ENCODE results near the gene ISM1. TPM values are rescaled to one million over a fixed set of nuclear protein-coding genes. Genes with fewer than 3 reads are reported as not detected.
A peak's percentile ranks its signal among the peaks of the same experiment; 100 is the strongest.

ISM1 gene
- total and polyA plus RNA-seq, 2 of the 13 experiments (the other 11 are each of a cell fraction or from before 2014, with no cell fraction given): 0.40 to 1.4 TPM

DNA sequence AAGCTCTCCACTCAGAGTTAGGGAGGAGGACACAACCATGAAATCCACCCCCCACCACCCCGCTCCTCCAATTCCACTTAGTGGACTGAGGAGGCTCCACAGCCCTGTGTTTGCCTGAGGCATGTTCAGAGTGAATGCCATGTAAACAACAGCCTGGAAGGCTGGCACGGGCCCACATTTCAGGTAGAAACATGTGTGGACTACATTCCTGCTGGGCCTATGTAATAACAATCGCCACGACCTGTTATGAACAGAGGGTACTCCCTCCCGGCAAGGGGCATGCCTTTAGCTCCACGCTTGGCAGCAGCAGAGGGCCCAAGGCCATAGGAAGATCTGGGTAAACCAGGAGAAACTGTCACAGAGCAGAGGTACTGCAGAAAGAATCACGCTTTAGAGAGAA lies 65.5 kb downstream of the ISM1 start (continued):
- TF ChIP-seq ZNF766 (CRISPR knock-in tag; IDR thresholded peaks at IDR 0.05; ENCODE audit: borderline replicate concordance): no peak

DNA sequence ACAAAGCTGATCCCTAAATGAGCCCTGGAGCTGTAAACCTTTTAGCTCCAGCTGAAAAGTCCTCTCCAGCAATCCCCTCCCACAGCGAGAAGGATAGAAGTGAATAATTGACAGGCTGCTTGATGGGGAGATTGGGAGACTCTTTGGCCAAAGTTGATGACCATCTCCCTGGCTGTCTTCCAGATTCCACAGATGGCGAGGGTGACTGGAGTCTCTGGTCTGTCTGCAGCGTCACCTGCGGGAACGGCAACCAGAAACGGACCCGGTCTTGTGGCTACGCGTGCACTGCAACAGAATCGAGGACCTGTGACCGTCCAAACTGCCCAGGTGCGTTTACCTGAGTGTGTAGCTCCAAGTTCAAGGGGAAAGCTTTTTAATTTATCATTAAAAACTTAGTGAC lies 67.3 kb downstream of the ISM1 start:
- Histone ChIP-seq H4K20me1 (ENCODE audit: insufficient read depth, low read length) (no peaks in the 10 kb centered on the region), H3K79me2 (ENCODE audit: insufficient read depth, low read length) (no peaks in the 10 kb centered on the region), H3K4me3 (replicated peaks in 1 of 3; ENCODE audit: insufficient read depth in 1 of 3, low read depth in 2 of 3, low read length in 3 of 3) (no peak overlapping the region), H3K27me3 (ENCODE audit: control insufficient read depth in 1 of 2, insufficient read depth in 2 of 2, low read length in 2 of 2) (no peaks in the 10 kb centered on the region), H3K27ac (ENCODE audit: extremely low read length, insufficient read depth, low read length) (no peak overlapping the region), H3K9me3 (ENCODE audit: low read length) (no peaks in the 10 kb centered on the region), H3K4me2 (ENCODE audit: low read depth, low read length) (no peak overlapping the region), H3K36me3 (replicated peaks in 1 of 2; ENCODE audit: control insufficient read depth in 1 of 2, insufficient read depth in 2 of 2, low read length in 2 of 2) (no peaks in the 10 kb centered on the region), H3K4me1 (ENCODE audit: insufficient read depth, low read length) (peaks cover 21% of the 10 kb centered on the region), H3K9ac (ENCODE audit: insufficient read depth, low read depth, low read length) (no peak overlapping the region), H2AFZ (ENCODE audit: low read length) (no peak overlapping the region)
- intact Hi-C loops (cut with micrococcal nuclease; ENCODE audit: unreplicated experiment): loop anchor here (2.0 kb wide), 1 partner anchor 44 kb away; no protein-coding TSS in a partner anchor
- CTCF ChIA-PET (ENCODE audit: low intra/inter-chr PET ratio, low total read pairs): no interaction called here
- ATAC-seq (peak; percentile 37), DNase-seq (ENCODE audit: low spot score) (peak; percentile 21), FAIRE-seq (no peak)
- 80% methylated on average over 12 of the region's 12 CpGs for WGBS (ENCODE audit: low lambda C conversion rate)
- in situ Hi-C loops (cut with HindIII; ENCODE audit: extremely low pct_ligation_motif_present, low pct_unique_long_range_greater_than_20kb): loop anchor here (25.0 kb wide), 1 partner anchor 326 kb away; no protein-coding TSS in a partner anchor
- no TSS peak for BruUV-seq (replicated peaks)
- TF ChIP-seq MBNL3 (CRISPR knock-in tag; conservative IDR thresholded peaks at IDR 0.05): no peak
- no peak for TF ChIP-seq NFYC (CRISPR knock-in tag; IDR thresholded peaks at IDR 0.05)
- no peak for TF ChIP-seq ZNF83 (CRISPR knock-in tag; IDR thresholded peaks at IDR 0.05; ENCODE audit: borderline replicate concordance)
- no peak for TF ChIP-seq ZNF775 (CRISPR knock-in tag; IDR thresholded peaks at IDR 0.05; ENCODE audit: borderline replicate concordance)
- TF ChIP-seq CCAR2 (optimal IDR thresholded peaks at IDR 0.05; ENCODE audit: low read depth, low read length): no peak
- TF ChIP-seq CAMTA2 (CRISPR knock-in tag; IDR thresholded peaks at IDR 0.05; ENCODE audit: borderline replicate concordance): no peak
- TF ChIP-seq NFATC3 (CRISPR knock-in tag; IDR thresholded peaks at IDR 0.05): no peak
- TF ChIP-seq, protein P1, sequence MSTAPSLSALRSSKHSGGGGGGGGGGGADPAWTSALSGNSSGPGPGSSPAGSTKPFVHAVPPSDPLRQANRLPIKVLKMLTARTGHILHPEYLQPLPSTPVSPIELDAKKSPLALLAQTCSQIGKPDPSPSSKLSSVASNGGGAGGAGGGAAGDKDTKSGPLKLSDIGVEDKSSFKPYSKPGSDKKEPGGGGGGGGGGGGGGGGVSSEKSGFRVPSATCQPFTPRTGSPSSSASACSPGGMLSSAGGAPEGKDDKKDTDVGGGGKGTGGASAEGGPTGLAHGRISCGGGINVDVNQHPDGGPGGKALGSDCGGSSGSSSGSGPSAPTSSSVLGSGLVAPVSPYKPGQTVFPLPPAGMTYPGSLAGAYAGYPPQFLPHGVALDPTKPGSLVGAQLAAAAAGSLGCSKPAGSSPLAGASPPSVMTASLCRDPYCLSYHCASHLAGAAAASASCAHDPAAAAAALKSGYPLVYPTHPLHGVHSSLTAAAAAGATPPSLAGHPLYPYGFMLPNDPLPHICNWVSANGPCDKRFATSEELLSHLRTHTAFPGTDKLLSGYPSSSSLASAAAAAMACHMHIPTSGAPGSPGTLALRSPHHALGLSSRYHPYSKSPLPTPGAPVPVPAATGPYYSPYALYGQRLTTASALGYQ (CRISPR knock-in tag; IDR thresholded peaks at IDR 0.05): no peak
- no peak for TF ChIP-seq POLR2G (IDR thresholded peaks at IDR 0.05; ENCODE audit: low read depth, low read length)
- no peak for TF ChIP-seq ZNF282 (IDR thresholded peaks at IDR 0.05; ENCODE audit: partially characterized antibody)
- TF ChIP-seq ZNF75D (CRISPR knock-in tag; IDR thresholded peaks at IDR 0.05; ENCODE audit: borderline replicate concordance): no peak
- TF ChIP-seq ETV5 (CRISPR knock-in tag; IDR thresholded peaks at IDR 0.05; ENCODE audit: borderline replicate concordance): no peak
- TF ChIP-seq ATF7 (IDR thresholded peaks at IDR 0.05): no peak
- no peak for TF ChIP-seq ATF7 (CRISPR knock-in tag; IDR thresholded peaks at IDR 0.05)
- POLR2A ChIA-PET: no interaction called here

All from HepG2 (cell line).